GM12892 (cell line): ENCODE measurements around the gene HES4.

Experiments used
- DNase-seq: peaks from one replicate; pipeline ENCODE4 v3.0.0; 2011; ENCODE audit not compliant: insufficient read length
- FAIRE-seq: peaks from 2 replicates; lab custom pipeline; 2011; peaks lifted over from hg19 to GRCh38; lab: Jason Lieb, UNC
- POLR2A ChIP-seq: IDR thresholded peaks from 2 replicates; pipeline ENCODE4 v1.6.1; 2011; ENCODE audit warnings: low read depth, low read length, control low read depth
- POLR2AphosphoS5 ChIP-seq: IDR thresholded peaks from 2 replicates; pipeline ENCODE4 v1.6.1; 2011; ENCODE audit warnings: low read depth, low read length, control low read depth
- TAF1 ChIP-seq: IDR thresholded peaks from 2 replicates; pipeline ENCODE4 v1.6.1; 2011; ENCODE audit warnings: low read depth, mild to moderate bottlenecking, control low read depth, low read length, borderline replicate concordance

The HES4 gene

GRCh38 chr1:975896-976683 is 23.8 kb downstream of the HES4 start:
- no peak for TF ChIP-seq TAF1
- peak; percentile 40 for FAIRE-seq
- DNase-seq: peak; percentile 69

GRCh38 chr1:975365-975764 is 24.5 kb downstream of the HES4 start:
- no peak for TF ChIP-seq POLR2AphosphoS5
- no peak for TF ChIP-seq POLR2A
- TF ChIP-seq TAF1: no peak
- FAIRE-seq (no peak), DNase-seq (no peak)

DNA sequence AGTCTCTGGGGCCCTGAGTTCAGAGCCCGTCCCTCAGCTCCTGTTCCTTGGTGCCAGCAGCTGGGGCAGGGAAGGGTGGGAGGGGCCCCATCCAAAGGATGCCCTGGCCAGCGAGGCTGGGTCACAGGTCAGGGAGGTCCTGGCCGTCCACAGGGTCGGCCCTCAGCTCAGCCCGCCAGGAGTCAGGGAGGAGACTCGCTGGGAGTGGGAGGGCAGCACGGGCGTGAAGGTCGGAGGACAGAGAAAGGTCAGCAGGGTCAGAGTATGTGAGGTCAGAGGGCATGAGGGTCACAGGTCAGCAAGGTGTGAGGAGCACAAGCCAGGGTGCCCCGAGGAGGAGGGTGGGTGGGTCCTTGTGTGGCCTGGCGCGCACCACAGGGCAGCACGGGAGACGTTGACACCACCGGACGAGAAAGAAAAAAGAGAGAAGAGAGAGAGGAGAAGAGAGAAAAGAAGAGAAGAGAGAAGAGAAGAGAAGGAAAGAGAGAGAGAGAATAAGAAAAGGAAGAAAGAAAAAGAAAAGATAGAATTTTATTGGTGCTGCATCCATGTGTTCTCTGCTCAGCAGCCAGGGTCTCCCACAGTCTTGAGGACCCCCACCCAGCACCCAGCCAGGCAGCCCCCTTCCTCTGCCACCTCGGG is 25.1 kb downstream of the HES4 start:
- no peak for FAIRE-seq
- DNase-seq: no peak
- TF ChIP-seq POLR2AphosphoS5 (no peak), TAF1 (no peak), POLR2A (no peak)

- DNase-seq (no peak), FAIRE-seq (no peak)
- TF ChIP-seq POLR2A (no peak), TAF1 (no peak), POLR2AphosphoS5 (no peak)
Observed at GRCh38 chr1:974293-974640, 25.6 kb downstream of the HES4 start.

GRCh38 chr1:973459-974292 is 26.2 kb downstream of the HES4 start:
- no peak for FAIRE-seq
- TF ChIP-seq POLR2AphosphoS5 (no peak), TAF1 (no peak), POLR2A (no peak)
- no peak for DNase-seq

DNA sequence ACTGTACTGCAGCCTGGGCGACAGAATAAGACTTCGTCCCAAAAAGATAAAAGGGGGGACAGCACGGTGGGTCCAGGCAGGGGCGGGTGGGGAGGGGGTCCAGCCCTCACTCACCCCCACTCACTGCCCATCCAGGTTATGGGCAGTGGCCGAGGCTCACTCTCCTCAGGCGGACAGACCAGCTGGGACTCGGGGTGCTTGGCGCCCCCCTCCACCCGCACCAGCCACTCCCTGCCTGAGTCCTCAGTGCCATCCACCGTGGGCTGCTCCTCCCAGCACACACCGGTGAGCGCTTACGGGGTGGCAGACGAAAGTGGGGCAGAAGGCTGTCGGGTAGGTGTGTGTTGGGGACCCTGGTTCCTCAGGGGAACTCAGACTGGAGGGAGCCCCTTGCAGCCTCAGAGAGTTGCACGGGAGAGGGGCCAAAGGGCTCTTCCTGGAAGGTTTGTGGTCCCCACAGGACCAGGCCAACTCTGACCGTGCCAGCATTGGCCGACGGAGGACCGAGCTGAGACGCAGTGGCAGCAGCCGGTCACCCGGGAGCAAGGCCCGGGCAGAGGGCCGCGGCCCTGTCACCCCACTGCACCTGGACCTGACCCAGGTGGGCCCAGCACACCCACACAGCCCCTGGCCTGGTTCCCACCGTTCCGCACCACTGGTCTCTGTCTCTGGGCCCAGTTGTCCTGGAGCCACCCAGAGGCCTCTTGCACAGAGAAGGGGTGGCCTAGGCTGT is 27.0 kb downstream of the HES4 start:
- DNase-seq (no peak), FAIRE-seq (no peak)
- TF ChIP-seq POLR2A (no peak), TAF1 (no peak), POLR2AphosphoS5 (no peak)

DNA sequence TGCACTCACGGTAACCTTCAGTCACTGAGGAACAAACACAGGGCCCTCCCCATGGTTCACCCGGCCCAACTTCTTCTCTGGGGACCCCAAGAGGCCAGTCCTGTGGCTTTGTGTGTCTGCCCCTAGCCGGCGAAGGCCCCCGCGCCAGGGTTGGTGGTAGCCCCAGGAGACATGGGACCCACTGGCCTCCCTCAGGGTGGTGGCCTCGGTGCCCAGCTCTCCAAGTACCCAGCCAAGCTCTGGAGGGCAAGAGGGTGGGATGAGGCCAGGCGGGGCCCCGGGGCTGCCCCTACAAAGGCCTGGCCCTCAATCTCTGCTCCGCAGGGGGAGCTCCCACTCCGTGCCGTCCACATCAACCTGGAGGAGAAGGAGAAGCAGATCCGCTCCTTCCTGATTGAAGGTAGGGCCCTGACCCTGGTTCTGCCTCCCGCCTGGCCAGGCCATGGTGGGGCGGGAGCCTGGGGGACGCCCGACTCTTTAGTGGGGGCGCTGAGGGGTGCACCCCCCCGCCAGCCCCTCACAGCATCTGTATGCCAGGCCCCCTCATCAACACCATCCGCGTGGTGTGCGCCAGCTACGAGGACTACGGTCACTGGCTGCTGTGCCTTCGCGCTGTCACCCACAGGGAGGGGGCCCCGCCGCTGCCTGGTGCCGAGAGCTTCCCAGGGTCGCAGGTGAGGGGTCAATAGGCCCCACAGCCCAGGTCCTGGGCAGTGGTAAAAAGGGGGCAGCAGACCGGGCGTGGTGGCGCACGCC is 28.0 kb downstream of the HES4 start:
- FAIRE-seq (no peak), DNase-seq (no peak)
- TF ChIP-seq POLR2AphosphoS5: no peak
- TF ChIP-seq POLR2A: no peak
- no peak for TF ChIP-seq TAF1

DNA sequence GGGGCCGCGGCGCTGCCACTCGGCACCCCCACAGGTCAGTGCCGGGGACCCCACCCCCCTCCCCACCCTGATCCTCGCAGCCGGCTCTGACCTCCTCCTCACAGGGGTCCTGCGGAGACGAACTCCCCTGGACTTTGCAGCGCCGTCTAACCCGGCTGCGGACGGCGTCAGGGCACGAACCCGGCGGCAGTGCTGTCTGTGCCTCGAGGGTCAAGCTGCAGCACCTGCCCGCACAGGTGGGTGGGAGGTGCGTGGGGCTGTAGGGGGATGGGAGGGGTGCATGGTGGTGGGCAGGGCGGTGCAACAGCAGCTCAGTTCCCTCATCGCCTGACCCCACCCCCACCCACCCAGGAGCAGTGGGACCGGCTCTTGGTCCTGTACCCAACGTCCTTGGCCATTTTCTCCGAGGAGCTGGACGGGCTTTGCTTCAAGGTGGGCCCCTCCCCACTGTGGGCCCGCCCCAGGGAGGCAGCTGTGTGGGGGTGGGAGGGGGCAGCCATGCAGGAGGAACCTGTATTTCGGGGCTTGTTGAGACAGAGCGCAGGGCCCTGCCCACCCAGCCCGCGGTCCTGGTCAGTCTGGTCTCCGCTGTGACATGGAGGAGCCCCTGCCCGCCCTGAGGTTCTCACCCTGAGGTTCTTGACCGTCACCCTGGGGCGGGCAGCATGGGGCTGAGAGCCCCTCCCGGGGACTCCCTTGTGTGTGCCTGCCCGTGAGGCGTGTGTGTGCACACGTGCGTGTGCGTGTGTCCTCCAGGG is 28.7 kb downstream of the HES4 start:
- no peak for DNase-seq
- TF ChIP-seq POLR2A (no peak), TAF1 (no peak), POLR2AphosphoS5 (no peak)
- no peak for FAIRE-seq

DNA sequence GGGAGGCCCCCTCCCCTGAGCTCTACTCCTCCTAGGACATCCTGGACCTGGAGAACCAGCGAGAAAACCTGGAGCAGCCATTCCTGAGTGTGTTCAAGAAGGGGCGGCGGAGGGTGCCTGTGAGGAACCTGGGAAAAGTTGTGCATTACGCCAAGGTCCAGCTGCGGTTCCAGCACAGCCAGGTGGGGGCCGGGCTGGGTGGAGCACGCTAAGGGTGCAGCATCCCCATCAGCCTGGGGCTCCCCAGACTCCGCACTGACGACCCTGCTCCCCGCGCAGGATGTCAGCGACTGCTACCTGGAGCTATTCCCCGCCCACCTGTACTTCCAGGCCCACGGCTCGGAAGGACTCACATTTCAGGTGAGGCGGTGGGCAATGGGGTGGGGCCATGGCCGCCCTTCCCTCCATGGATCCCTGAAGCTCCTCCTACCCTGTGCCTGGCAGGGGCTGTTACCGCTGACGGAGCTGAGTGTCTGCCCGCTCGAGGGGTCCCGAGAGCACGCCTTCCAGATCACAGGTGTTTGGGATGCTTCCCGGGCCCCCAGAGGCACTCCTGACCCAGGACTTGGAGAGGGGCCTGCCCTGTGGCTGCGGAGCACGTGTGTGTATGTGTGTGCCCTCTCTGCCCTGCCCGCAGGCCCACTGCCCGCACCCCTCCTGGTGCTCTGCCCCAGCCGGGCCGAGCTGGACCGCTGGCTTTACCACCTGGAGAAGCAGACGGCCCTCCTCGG is 29.5 kb downstream of the HES4 start:
- DNase-seq: no peak
- no peak for FAIRE-seq
- no peak for TF ChIP-seq POLR2AphosphoS5
- TF ChIP-seq POLR2A: no peak
- no peak for TF ChIP-seq TAF1
